Neural crest cell (in vitro differentiated cells): ENCODE data around the gene ARHGAP21. TPM values are rescaled to one million over a fixed set of nuclear protein-coding genes. Genes with fewer than 3 reads are reported as not detected.

Source experiments
- DNase-seq: peaks from one replicate; pipeline ENCODE4 v3.0.0; 2021; ENCODE audit warnings: low read depth, mixed read lengths, low spot score
- H3K27ac Mint-ChIP-seq: one replicate; pipeline ENCODE4 v1.8.0; 2021; ENCODE audit warnings: mild to moderate bottlenecking, mixed read lengths; ENCODE audit not compliant: unreplicated experiment
- H3K27me3 Mint-ChIP-seq: 2 replicates; pipeline ENCODE4 v1.8.0; 2021; ENCODE audit warnings: low read depth, mild to moderate bottlenecking, mixed read lengths
- H3K36me3 Mint-ChIP-seq: 2 replicates; pipeline ENCODE4 v1.8.0; 2021; ENCODE audit warnings: low read depth, mild to moderate bottlenecking, mixed read lengths
- H3K4me1 Mint-ChIP-seq: 2 replicates; pipeline ENCODE4 v1.8.0; 2021; ENCODE audit warnings: mixed read lengths
- H3K4me3 Mint-ChIP-seq: one replicate; pipeline ENCODE4 v1.8.0; 2021; ENCODE audit warnings: mild to moderate bottlenecking, mixed read lengths
- H3K9me3 Mint-ChIP-seq: 2 replicates; pipeline ENCODE4 v1.8.0; 2021; ENCODE audit warnings: mixed read lengths
- CTCF ChIP-seq: fragments of 200-600 bp; sonication (generic); conservative IDR thresholded peaks from 2 replicates; pipeline ENCODE4 v1.5.0; 2021; ENCODE audit warnings: antibody characterized with exemption, mild to moderate bottlenecking
- total RNA-seq: library from RNA; stranded (reverse); gene quantifications from 2 replicates; pipeline ENCODE4 v1.2.1, GENCODE V29; 2021

Gene ARHGAP21
- total RNA-seq, 1 donor from 2014 or later = 108 TPM

DNA sequence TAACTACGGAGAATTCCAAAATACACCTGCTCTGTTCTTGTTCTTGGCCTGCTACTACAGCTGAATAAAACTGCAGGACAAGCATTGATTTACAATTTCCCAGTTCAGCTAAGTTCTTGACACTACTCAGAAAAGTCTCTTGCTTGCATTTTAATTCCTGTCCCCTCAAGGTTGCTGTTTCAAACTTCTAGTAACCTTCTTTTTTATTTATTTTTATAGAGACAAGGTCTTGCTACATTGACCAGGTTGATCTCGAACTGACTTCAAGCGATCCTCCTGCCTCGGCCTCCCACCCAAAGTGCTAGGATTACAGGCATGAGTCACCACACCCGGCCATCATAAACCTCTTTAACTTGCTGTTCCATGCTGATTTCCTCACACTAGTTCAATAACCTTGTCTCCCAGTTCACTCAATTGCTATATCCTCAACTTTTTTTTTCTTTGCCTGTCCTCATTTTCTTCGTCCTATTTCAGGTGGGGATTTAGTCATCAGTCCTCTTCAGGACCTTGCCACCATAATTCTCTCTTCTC is 79.9 kb downstream of the ARHGAP21 start:
- H3K4me1 Mint-ChIP-seq = no peaks in the 10 kb centered on the region
- no peak overlapping the region for H3K4me3 Mint-ChIP-seq
- no peaks in the 10 kb centered on the region for H3K9me3 Mint-ChIP-seq
- DNase-seq = no peak
- no peak overlapping the region for H3K27ac Mint-ChIP-seq
- no peak for TF ChIP-seq CTCF
- no peaks in the 10 kb centered on the region for H3K27me3 Mint-ChIP-seq
- H3K36me3 Mint-ChIP-seq = no peaks in the 10 kb centered on the region

GRCh38 chr10:24642921-24643678 is 80.6 kb downstream of the ARHGAP21 start:
- Mint-ChIP-seq H3K4me1 (no peaks in the 10 kb centered on the region), H3K36me3 (no peaks in the 10 kb centered on the region), H3K4me3 (no peak overlapping the region), H3K9me3 (no peaks in the 10 kb centered on the region), H3K27ac (no peak overlapping the region), H3K27me3 (no peaks in the 10 kb centered on the region)
- TF ChIP-seq CTCF = peak; percentile 81
- DNase-seq = no peak

- H3K36me3 Mint-ChIP-seq = no peaks in the 10 kb centered on the region
Observed at GRCh38 chr10:24639124-24639523, 84.6 kb downstream of the ARHGAP21 start.

GRCh38 chr10:24625778-24626177 is 97.9 kb downstream of the ARHGAP21 start:
- TF ChIP-seq CTCF = no peak
- H3K36me3 Mint-ChIP-seq = no peaks in the 10 kb centered on the region
- peaks cover 6% of the 10 kb centered on the region for H3K4me1 Mint-ChIP-seq
- H3K9me3 Mint-ChIP-seq = no peaks in the 10 kb centered on the region
- H3K27ac Mint-ChIP-seq = no peak overlapping the region
- no peaks in the 10 kb centered on the region for H3K27me3 Mint-ChIP-seq
- DNase-seq = no peak
- H3K4me3 Mint-ChIP-seq = no peak overlapping the region

More at GRCh38 chr10:24639124-24639523, 84.6 kb downstream of the ARHGAP21 start:
- Mint-ChIP-seq H3K27me3 (no peaks in the 10 kb centered on the region), H3K27ac (no peak overlapping the region), H3K9me3 (no peaks in the 10 kb centered on the region), H3K4me1 (peaks cover 3% of the 10 kb centered on the region), H3K4me3 (no peak overlapping the region)
- no peak for DNase-seq
- TF ChIP-seq CTCF = no peak

- no peak for DNase-seq
- TF ChIP-seq CTCF = no peak
- H3K9me3 Mint-ChIP-seq = no peaks in the 10 kb centered on the region
- H3K36me3 Mint-ChIP-seq = peaks cover 2% of the 10 kb centered on the region
- no peak overlapping the region for H3K27ac Mint-ChIP-seq
- no peaks in the 10 kb centered on the region for H3K27me3 Mint-ChIP-seq
- no peak overlapping the region for H3K4me3 Mint-ChIP-seq
- H3K4me1 Mint-ChIP-seq = peaks cover 6% of the 10 kb centered on the region
Observed at GRCh38 chr10:24623383-24623782, 100.3 kb downstream of the ARHGAP21 start.
